ENCODE data around the gene KCNQ1OT1.

DNA sequence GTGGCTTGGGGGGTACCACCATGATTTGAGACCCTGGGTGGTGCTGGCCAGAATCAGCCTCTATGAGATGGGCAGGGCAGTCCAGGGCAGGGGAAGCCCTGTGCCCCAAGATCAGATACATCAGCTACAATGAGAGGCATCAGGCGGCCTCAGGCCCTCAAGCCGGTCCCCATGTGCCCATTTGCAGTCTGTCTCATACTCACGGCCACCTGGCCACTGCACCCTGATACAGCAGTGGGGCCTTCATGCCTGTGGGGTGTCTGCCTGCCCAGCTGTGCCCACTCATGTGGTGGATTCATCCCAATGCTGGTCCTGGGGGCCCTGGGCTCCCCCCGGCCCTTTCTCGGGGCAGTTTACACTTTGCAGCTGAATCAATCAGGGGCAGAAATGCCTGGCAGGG, 42.4 kb upstream of the KCNQ1OT1 start:
- TF ChIP-seq, protein P1, sequence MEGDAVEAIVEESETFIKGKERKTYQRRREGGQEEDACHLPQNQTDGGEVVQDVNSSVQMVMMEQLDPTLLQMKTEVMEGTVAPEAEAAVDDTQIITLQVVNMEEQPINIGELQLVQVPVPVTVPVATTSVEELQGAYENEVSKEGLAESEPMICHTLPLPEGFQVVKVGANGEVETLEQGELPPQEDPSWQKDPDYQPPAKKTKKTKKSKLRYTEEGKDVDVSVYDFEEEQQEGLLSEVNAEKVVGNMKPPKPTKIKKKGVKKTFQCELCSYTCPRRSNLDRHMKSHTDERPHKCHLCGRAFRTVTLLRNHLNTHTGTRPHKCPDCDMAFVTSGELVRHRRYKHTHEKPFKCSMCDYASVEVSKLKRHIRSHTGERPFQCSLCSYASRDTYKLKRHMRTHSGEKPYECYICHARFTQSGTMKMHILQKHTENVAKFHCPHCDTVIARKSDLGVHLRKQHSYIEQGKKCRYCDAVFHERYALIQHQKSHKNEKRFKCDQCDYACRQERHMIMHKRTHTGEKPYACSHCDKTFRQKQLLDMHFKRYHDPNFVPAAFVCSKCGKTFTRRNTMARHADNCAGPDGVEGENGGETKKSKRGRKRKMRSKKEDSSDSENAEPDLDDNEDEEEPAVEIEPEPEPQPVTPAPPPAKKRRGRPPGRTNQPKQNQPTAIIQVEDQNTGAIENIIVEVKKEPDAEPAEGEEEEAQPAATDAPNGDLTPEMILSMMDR (IDR thresholded peaks at IDR 0.05), result no peak
- TF ChIP-seq EZH2 (IDR thresholded peaks at IDR 0.05) (no peak), EZH2phosphoT487 (IDR thresholded peaks at IDR 0.05) (no peak)
